Iris pigment epithelial cell (primary cell): ENCODE data around the gene PTPN5.
"Not testable (repeated sequence)": the region's sequence is repeated elsewhere in the genome, so short reads cannot be mapped to it uniquely, and the experiment has no call there.

Source experiments
- DNase-seq: peaks from one replicate; pipeline ENCODE4 v3.0.0-alpha.2; 2011; ENCODE audit warnings: low read depth

The PTPN5 gene

GRCh38 chr11:18709414-18709813, 82.2 kb downstream of the PTPN5 start:
- DNase-seq, result no peak

- DNase-seq, result no peak
Measured at GRCh38 chr11:18707811-18708340, 83.7 kb downstream of the PTPN5 start.

- peak; percentile 54 for DNase-seq
Measured at GRCh38 chr11:18706330-18707243, 85.0 kb downstream of the PTPN5 start.

GRCh38 chr11:18705651-18706281, 85.8 kb downstream of the PTPN5 start:
- DNase-seq, result no peak

- no peak for DNase-seq
Measured at GRCh38 chr11:18704698-18705097, 86.9 kb downstream of the PTPN5 start.

- no peak for DNase-seq
Measured at GRCh38 chr11:18704045-18704645, 87.5 kb downstream of the PTPN5 start.

GRCh38 chr11:18703001-18703763, 88.4 kb downstream of the PTPN5 start:
- no peak for DNase-seq

- no peak for DNase-seq
Measured at GRCh38 chr11:18701614-18702216, 89.9 kb downstream of the PTPN5 start.

- no peak for DNase-seq
Measured at GRCh38 chr11:18700872-18701271, 90.7 kb downstream of the PTPN5 start.

GRCh38 chr11:18700375-18700774, 91.2 kb downstream of the PTPN5 start:
- no peak for DNase-seq

GRCh38 chr11:18699848-18700261, 91.7 kb downstream of the PTPN5 start:
- no peak for DNase-seq

- DNase-seq, result no peak
Measured at GRCh38 chr11:18699269-18699596, 92.4 kb downstream of the PTPN5 start.

- DNase-seq, result peak; percentile 72
Measured at GRCh38 chr11:18698341-18699268, 93.0 kb downstream of the PTPN5 start, which contains the start of gene TMEM86A. Gene TMEM86A (plus strand): TSS chr11:18698779. CDS start chr11:18698887, 108 bp downstream.

GRCh38 chr11:18697576-18697975, 94.0 kb downstream of the PTPN5 start:
- no peak for DNase-seq

- DNase-seq, result peak; percentile 75
Measured at GRCh38 chr11:18696638-18697225, 94.9 kb downstream of the PTPN5 start.

GRCh38 chr11:18692941-18693760, 98.4 kb downstream of the PTPN5 start:
- no peak for DNase-seq

- DNase-seq, result not testable (repeated sequence)
Measured at GRCh38 chr11:18691467-18692140, 100.0 kb downstream of the PTPN5 start.

GRCh38 chr11:18684267-18684666, 107.3 kb downstream of the PTPN5 start:
- no peak for DNase-seq
